ENCODE results near the gene TRIP10. TPM values are rescaled to one million over a fixed set of nuclear protein-coding genes. Genes with fewer than 3 reads are reported as not detected.

The TRIP10 gene
- total RNA-seq (10 to 100 TPM; 30.1 to 91.5 (median 86.9) TPM), polyA plus RNA-seq (100 to 1,000 TPM in 1 of 3 donors, 10 to 100 TPM in 2; 44.9 to 111 (median 46.8) TPM)
- long read RNA-seq, donor 1, partial matches to known transcripts = 0 of 4 reads
- long read RNA-seq, donor 1, other reads (novel, unspliced or antisense) = 0 of 4 reads
- long read RNA-seq, donor 2, partial matches to known transcripts = 0 of 5 reads
- long read RNA-seq, donor 2, other reads (novel, unspliced or antisense) = 0 of 5 reads
- long read RNA-seq, donor 3, partial matches to known transcripts = 0 of 5 reads
- long read RNA-seq, donor 3, other reads (novel, unspliced or antisense) = 0 of 5 reads
- long read RNA-seq, donor 4, partial matches to known transcripts = 0 of 1 reads
- long read RNA-seq, donor 4, other reads (novel, unspliced or antisense) = 0 of 1 reads
- long read RNA-seq, donor 5, partial matches to known transcripts = 12 of 18 reads
- long read RNA-seq, donor 5, other reads (novel, unspliced or antisense) = 0 of 18 reads
- long read RNA-seq, donor 6, transcript TRIP10-202 (14 exons, 2,035 nt) = major isoform, 11 of 44 reads
- long read RNA-seq, donor 6, partial matches to known transcripts = 28 of 44 reads
- long read RNA-seq, donor 6, other reads (novel, unspliced or antisense) = 0 of 44 reads
- long read RNA-seq, donor 7, transcript TRIP10-202 (14 exons, 2,035 nt) = major isoform, 6 of 12 reads
- long read RNA-seq, donor 7, partial matches to known transcripts = 6 of 12 reads
- long read RNA-seq, donor 7, other reads (novel, unspliced or antisense) = 0 of 12 reads
- long read RNA-seq, donor 8, partial matches to known transcripts = 5 of 9 reads
- long read RNA-seq, donor 8, other reads (novel, unspliced or antisense) = 0 of 9 reads
- long read RNA-seq, donor 9, partial matches to known transcripts = 9 of 10 reads
- long read RNA-seq, donor 9, other reads (novel, unspliced or antisense) = 0 of 10 reads
- long read RNA-seq, donor 10, partial matches to known transcripts = 0 of 6 reads
- long read RNA-seq, donor 10, other reads (novel, unspliced or antisense) = 0 of 6 reads

- Histone ChIP-seq H3K27me3 (no peaks in the 10 kb centered on the region), H3K9me3 (no peaks in the 10 kb centered on the region), H3K4me1 (peaks cover 44 to 83% (median 69%) of the 10 kb centered on the region in 4 donors), H3K27ac (peak within 1 kb of the TSS; percentile 89 to 98 (median 93)), H3K4me3 (peak within 1 kb of the TSS; percentile 71 to 87 (median 78)), H3K36me3 (peaks cover 10 to 26% (median 20%) of the 10 kb centered on the region in 4 donors)
- DNase-seq = peak; percentile 90 to 95
- TF ChIP-seq POLR2AphosphoS5 (IDR thresholded peaks at IDR 0.05) (peak in 2 of 3 donors; percentile 9 to 17), POLR2A (IDR thresholded peaks at IDR 0.05) (no peak)
- 0 to 1% (median 0%) methylated on average over 16 to 44 of the region's 47 CpGs for WGBS, 5 donors
- intact Hi-C loops (cut with DNase I; ENCODE audit: low total_unique reads) = loop anchor here (10.0 kb wide), 1 partner anchor 125 kb away; no protein-coding TSS in a partner anchor
Measured at GRCh38 chr19:6739390-6739882, at the start of gene TRIP10. TRIP10 (plus strand) TSS chr19:6739680; CDS start chr19:6739762, 82 bp downstream.

- intact Hi-C loops (cut with DNase I; ENCODE audit: low total_unique reads) = no loop called here
- no peak for TF ChIP-seq CTCF (IDR thresholded peaks at IDR 0.05)
- no peak for TF ChIP-seq POLR2AphosphoS5 (IDR thresholded peaks at IDR 0.05)
- no peak for TF ChIP-seq EP300 (IDR thresholded peaks at IDR 0.05)
- TF ChIP-seq POLR2A (IDR thresholded peaks at IDR 0.05) = no peak
- Histone ChIP-seq H3K27me3 (peaks cover 0 to 13% (median 0%) of the 10 kb centered on the region in 3 donors), H3K4me1 (no peaks in the 10 kb centered on the region), H3K4me3 (no peak overlapping the region), H3K36me3 (peaks cover 0 to 26% (median 14%) of the 10 kb centered on the region in 4 donors), H3K27ac (no peak overlapping the region), H3K9me3 (no peaks in the 10 kb centered on the region)
- 76 to 94% (median 83%) methylated on average over 10 to 11 of the region's 11 CpGs for WGBS, 5 donors
- DNase-seq = no peak
Measured at GRCh38 chr19:6690160-6690885, 49.2 kb upstream of the TRIP10 start.

DNA sequence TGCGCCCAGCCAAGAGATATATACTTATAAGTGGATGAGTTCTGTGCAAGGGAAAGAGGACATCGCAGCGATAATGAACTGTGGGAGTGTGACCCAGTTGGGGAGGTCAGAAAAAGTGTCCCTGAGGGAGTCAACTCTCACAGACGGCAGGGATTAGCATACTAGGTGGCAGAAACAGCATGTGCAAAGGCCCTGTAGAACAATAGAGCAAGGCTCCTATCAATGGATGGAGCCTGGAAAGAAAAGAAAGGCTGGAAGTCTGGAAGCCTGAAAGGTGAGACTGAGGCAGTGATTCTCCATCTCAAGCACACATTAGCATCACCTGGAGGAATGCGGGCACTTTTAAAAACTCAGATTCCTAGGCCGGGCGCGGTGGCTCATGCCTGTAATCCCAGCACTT lies 48.1 kb upstream of the TRIP10 start:
- 89 to 97% (median 95%) methylated on average over 8 of the region's 8 CpGs for whole genome bisulfite sequencing, 5 donors
- TF ChIP-seq CTCF (IDR thresholded peaks at IDR 0.05) (no peak), POLR2AphosphoS5 (IDR thresholded peaks at IDR 0.05) (no peak), POLR2A (IDR thresholded peaks at IDR 0.05) (no peak), EP300 (IDR thresholded peaks at IDR 0.05) (no peak)
- DNase-seq = no peak
- no peaks in the 10 kb centered on the region for H3K9me3 ChIP-seq
- peaks cover 0 to 13% (median 0%) of the 10 kb centered on the region in 3 donors for H3K27me3 ChIP-seq
- H3K36me3 ChIP-seq = peaks cover 0 to 17% (median 10%) of the 10 kb centered on the region in 4 donors
- H3K4me3 ChIP-seq = no peak overlapping the region
- no peaks in the 10 kb centered on the region for H3K4me1 ChIP-seq
- intact Hi-C loops (cut with DNase I; ENCODE audit: low total_unique reads) = no loop called here
- no peak overlapping the region for H3K27ac ChIP-seq

DNA sequence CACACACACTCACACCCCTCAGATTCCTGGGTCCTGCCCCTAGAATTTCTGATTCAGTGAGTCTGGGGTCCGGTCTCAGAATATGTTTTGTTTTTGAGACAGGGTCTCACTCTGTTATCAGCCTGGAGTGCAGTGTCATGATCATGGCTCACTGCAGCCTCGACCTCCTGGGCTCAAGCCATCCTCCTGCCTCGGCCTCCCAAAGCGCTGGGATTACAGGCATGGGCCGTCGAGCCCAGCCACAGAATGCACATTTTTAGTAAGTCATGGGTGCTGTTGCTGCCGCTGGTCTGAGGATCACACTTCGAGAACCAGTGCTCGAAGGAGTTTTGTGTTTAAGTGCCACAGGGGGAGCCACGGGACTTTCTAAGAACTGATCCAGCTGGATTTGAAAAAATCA lies 47.5 kb upstream of the TRIP10 start:
- intact Hi-C loops (cut with DNase I; ENCODE audit: low total_unique reads) = no loop called here
- DNase-seq = no peak
- WGBS, 5 donors = 82 to 90% (median 88%) methylated on average over 7 to 10 of the region's 10 CpGs

More for the DNA sequence above, 47.5 kb upstream of the TRIP10 start:
- H3K4me3 ChIP-seq = no peak overlapping the region
- no peak for TF ChIP-seq CTCF (IDR thresholded peaks at IDR 0.05)
- no peak for TF ChIP-seq POLR2AphosphoS5 (IDR thresholded peaks at IDR 0.05)
- TF ChIP-seq EP300 (IDR thresholded peaks at IDR 0.05) = no peak
- TF ChIP-seq POLR2A (IDR thresholded peaks at IDR 0.05) = no peak
- no peaks in the 10 kb centered on the region for H3K9me3 ChIP-seq
- no peaks in the 10 kb centered on the region for H3K4me1 ChIP-seq
- H3K36me3 ChIP-seq = peaks cover 0 to 14% (median 8%) of the 10 kb centered on the region in 4 donors
- peaks cover 0 to 13% (median 0%) of the 10 kb centered on the region in 3 donors for H3K27me3 ChIP-seq
- no peak overlapping the region for H3K27ac ChIP-seq
